ENCODE measurements around the gene POU5F1. TPM values are rescaled to one million over a fixed set of nuclear protein-coding genes. Genes with fewer than 3 reads are reported as not detected.

Gene POU5F1
- total and polyA plus RNA-seq, 12 donors, result 0.17 to 2.8 (median 1.2) TPM; not detected in 8

DNA sequence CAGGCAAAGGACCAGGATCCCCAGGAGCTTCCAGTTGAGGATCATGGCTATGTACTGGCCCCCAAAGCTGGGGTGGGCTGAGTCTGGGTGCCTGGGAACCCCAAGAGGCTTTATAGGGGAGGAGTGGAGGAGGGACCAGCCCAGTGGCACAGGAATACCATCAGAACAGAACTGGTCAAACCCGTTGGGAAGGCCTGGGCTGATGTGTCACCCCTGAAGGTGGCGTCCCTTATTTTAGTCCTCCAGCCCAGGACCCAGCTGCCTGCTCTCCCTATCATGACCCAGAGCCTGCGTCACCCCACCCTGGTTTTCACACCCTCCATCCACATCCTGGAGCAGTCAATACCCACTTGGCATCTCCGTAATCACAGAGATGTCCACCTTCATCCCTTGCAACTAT, 31.5 kb downstream of the POU5F1 start, which contains the start of gene PSORS1C2:
Gene PSORS1C2, minus strand, starts transcription at position 85 of the 400 bp plus-strand sequence. Its CDS starts 40 bp downstream, at position 45.
- no peak for DNase-seq
- H3K4me1 ChIP-seq (replicated peaks in 1 of 2), result peaks cover 0 to 4% of the 10 kb centered on the region in 2 donors
- H3K4me3 ChIP-seq, result no peak within 1 kb of the TSS
- TF ChIP-seq POLR2A (IDR thresholded peaks at IDR 0.05), result no peak
- TF ChIP-seq, protein P1, sequence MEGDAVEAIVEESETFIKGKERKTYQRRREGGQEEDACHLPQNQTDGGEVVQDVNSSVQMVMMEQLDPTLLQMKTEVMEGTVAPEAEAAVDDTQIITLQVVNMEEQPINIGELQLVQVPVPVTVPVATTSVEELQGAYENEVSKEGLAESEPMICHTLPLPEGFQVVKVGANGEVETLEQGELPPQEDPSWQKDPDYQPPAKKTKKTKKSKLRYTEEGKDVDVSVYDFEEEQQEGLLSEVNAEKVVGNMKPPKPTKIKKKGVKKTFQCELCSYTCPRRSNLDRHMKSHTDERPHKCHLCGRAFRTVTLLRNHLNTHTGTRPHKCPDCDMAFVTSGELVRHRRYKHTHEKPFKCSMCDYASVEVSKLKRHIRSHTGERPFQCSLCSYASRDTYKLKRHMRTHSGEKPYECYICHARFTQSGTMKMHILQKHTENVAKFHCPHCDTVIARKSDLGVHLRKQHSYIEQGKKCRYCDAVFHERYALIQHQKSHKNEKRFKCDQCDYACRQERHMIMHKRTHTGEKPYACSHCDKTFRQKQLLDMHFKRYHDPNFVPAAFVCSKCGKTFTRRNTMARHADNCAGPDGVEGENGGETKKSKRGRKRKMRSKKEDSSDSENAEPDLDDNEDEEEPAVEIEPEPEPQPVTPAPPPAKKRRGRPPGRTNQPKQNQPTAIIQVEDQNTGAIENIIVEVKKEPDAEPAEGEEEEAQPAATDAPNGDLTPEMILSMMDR (IDR thresholded peaks at IDR 0.05), result no peak
- H3K36me3 ChIP-seq (replicated peaks in 1 of 2), result no peaks in the 10 kb centered on the region
- intact Hi-C loops (cut with DNase I), result loop anchor here (2.0 to 5.0 kb wide), 4 partner anchors 53 to 238 kb away; no protein-coding TSS in a partner anchor
- H3K27ac ChIP-seq, result no peak within 1 kb of the TSS
- no peaks in the 10 kb centered on the region for H3K9me3 ChIP-seq (replicated peaks in 1 of 3)
- no peaks in the 10 kb centered on the region for H3K27me3 ChIP-seq
- 88 to 100% (median 92%) methylated on average over 3 to 4 of the region's 4 CpGs for WGBS, 4 donors

DNA sequence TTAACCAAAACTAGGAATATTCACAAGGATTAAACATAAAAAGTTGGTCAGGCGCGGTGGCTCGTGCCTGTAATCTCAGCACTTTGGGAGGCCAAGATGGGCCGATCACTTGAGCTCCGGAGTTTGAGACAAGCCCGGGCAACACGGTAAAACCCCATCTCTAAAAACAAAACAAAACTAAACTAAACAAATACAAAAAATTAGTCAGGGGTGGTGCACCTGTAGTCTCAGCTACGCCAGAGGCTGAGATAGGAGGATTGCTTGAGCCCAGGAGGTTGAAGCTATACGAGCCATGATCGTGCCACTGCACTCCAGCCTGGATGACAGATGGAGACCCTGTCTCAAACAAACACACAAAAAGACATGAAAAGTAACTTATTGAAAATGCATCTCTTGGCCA, 34.8 kb downstream of the POU5F1 start:
- no peak overlapping the region for H3K4me3 ChIP-seq
- no peaks in the 10 kb centered on the region for H3K36me3 ChIP-seq (replicated peaks in 1 of 2)
- no peak overlapping the region for H3K27ac ChIP-seq
- DNase-seq, result no peak
- no peaks in the 10 kb centered on the region for H3K9me3 ChIP-seq (replicated peaks in 1 of 3)
- no peaks in the 10 kb centered on the region for H3K27me3 ChIP-seq
- TF ChIP-seq, protein P1 (IDR thresholded peaks at IDR 0.05), result no peak
- TF ChIP-seq POLR2A (IDR thresholded peaks at IDR 0.05), result no peak
- WGBS, 4 donors, result 84 to 97% (median 86%) methylated on average over 10 of the region's 10 CpGs
- intact Hi-C loops (cut with DNase I), result loop anchor here (5.0 kb wide), 3 partner anchors 57 to 242 kb away; no protein-coding TSS in a partner anchor
- H3K4me1 ChIP-seq (replicated peaks in 1 of 2), result peaks cover 0 to 4% of the 10 kb centered on the region in 2 donors

DNA sequence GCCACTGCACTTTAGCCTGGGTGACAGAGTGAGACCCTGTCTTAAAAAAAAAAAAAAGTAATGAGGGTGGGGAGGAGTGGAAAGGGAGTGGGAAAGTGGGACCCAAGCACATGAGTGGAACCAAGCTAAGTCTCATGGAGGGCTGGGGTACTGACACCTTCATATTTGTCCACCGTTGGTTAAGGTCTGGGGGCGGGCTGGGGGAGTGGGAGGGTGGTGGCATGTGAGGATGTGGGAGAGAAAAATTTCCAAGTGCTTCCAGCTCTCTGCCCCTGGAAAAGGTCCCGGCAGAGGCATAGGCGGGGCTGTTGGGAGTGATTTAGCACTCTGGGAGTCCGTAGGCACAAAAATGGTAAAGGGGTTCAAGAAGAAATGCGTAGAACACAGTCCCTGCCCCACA, 37.7 kb downstream of the POU5F1 start:
- intact Hi-C loops (cut with DNase I), result no loop called here
- Histone ChIP-seq H3K4me3 (no peak overlapping the region), H3K36me3 (replicated peaks in 1 of 2) (no peaks in the 10 kb centered on the region), H3K27ac (no peak overlapping the region), H3K4me1 (replicated peaks in 1 of 2) (peaks cover 0 to 4% of the 10 kb centered on the region in 2 donors), H3K9me3 (replicated peaks in 1 of 3) (no peaks in the 10 kb centered on the region), H3K27me3 (no peaks in the 10 kb centered on the region)
- no peak for DNase-seq
- 58 to 75% (median 67%) methylated on average over 6 of the region's 6 CpGs for WGBS, 4 donors
- TF ChIP-seq POLR2A (IDR thresholded peaks at IDR 0.05), result no peak
- TF ChIP-seq, protein P1 (IDR thresholded peaks at IDR 0.05), result no peak

GRCh38 chr6:31131595-31131994, 38.9 kb downstream of the POU5F1 start:
- H3K27me3 ChIP-seq, result no peaks in the 10 kb centered on the region
- 70 to 89% (median 80%) methylated on average over 3 of the region's 3 CpGs for WGBS, 4 donors
- H3K9me3 ChIP-seq (replicated peaks in 1 of 3), result no peaks in the 10 kb centered on the region
- H3K27ac ChIP-seq, result no peak overlapping the region
- no peaks in the 10 kb centered on the region for H3K4me1 ChIP-seq (replicated peaks in 1 of 2)
- no peak for DNase-seq
- no peaks in the 10 kb centered on the region for H3K36me3 ChIP-seq (replicated peaks in 1 of 2)
- intact Hi-C loops (cut with DNase I), result no loop called here
- H3K4me3 ChIP-seq, result no peak overlapping the region
- no peak for TF ChIP-seq POLR2A (IDR thresholded peaks at IDR 0.05)
- TF ChIP-seq, protein P1 (IDR thresholded peaks at IDR 0.05), result no peak

Measured in adrenal gland (tissue), 12 donors.